ENCODE measurements around the gene MDFI. TPM values are rescaled to one million over a fixed set of nuclear protein-coding genes. Genes with fewer than 3 reads are reported as not detected.

MDFI gene
- polyA plus RNA-seq (2011; rRNA removed) (0.06 and 0.26 TPM in 2 replicates), polyA plus RNA-seq (2017; fragmentation: RNase III; extraction: RNeasy Plus Mini Kit Qiagen cat#74134 plus additional on column Dnase treatment) (0.21 to 0.30 TPM (median 0.28 TPM) in 3 replicates), polyA minus RNA-seq (2011; rRNA and poly(A)+ RNA removed) (0.50 and 0.88 TPM in 2 replicates)
- 0.29 and 0.48 TPM in 2 replicates for polyA plus RNA-seq (2012; cell fraction: cytosol; rRNA removed)
- 0.70 and 0.84 TPM in 2 replicates for polyA plus RNA-seq (2012; cell fraction: nucleus; rRNA removed)

DNA sequence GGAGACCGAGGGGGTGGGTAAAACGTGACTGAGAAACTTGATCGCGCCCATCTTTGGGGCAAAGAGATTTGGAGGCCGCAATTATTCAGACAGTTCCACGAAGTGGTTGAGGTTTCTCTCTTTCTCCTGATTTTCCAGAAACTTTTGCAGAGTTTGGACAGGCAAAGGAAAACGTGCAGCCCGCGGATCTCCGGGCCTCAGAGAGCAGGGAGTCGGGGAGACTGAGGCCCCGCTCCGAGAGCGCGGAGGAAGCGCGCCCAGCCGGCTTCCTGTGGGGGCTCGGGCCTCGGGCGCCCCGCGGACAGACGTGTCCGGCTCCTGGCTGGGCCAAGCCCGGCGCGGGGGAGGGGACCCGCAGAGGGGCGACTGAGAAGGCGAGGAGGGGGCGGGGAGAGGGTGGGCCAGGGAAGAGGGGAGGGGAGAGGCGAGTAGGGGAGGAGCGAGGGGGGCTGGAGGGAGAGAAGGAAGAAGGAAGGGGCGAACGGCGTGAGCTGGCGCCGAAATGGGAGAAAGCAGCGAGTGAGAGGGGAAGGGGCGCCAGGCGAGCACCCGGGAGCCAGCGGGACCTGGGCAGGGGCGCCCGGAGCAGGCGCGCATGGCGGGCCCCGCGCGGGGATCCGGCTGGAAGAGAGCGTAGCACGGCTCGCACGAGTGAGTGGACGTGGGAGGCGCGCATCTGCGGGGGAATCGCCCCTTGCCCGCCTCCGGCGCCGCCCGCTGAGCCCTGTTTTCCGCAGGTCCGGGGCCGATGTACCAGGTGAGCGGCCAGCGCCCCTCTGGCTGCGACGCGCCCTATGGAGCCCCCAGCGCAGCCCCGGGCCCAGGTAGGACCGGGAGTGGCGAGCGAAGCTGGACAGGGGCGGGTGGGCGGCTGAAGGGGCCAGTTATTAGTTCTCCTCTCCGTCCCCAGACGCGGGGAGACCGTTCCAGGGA, at the start of gene MDFI:
Gene MDFI, plus strand, starts transcription at position 467 of the 933 bp plus-strand sequence. Its CDS starts 282 bp downstream, at position 749.
- ChIA-PET POLR2A (no interaction called here), CTCF (no interaction called here)
- H3K9me3 ChIP-seq, result no peaks in the 10 kb centered on the region
- ATAC-seq (no peak), DNase-seq (ENCODE audit: low read depth in 1 of 2, low spot score in 1 of 2) (no peak), FAIRE-seq (no peak)
- no peak for TF ChIP-seq HDAC2 (IDR thresholded peaks at IDR 0.05)
- 0 out of 3 replicates have a peak, but pooled peaks cover 6% of the 10 kb centered on the region for H3K4me1 ChIP-seq
- 93% methylated on average over 58 of the region's 86 CpGs for WGBS (ENCODE audit: missing lambda C conversion rate)
- no peak within 1 kb of the TSS for H3K4me3 ChIP-seq
- peak within 1 kb of the TSS in 1 of 2 experiments; percentile 87; a peak in 3 of 6 replicates for H3K27ac ChIP-seq
- peak within 1 kb of the TSS; percentile 92 for H3K4me2 ChIP-seq

GRCh38 chr6:41589223-41589622, 49.0 kb upstream of the MDFI start:
- CTCF ChIA-PET, result interaction anchor here (1.1 to 17.1 kb wide), 7 partner anchors 8 to 222 kb away, joined by 3 to 181 read pairs (median 11); no protein-coding TSS in a partner anchor
- no peak for ATAC-seq

GRCh38 chr6:41589636-41590622, 48.3 kb upstream of the MDFI start:
- ChIA-PET POLR2A (no interaction called here), CTCF (interaction anchor here (1.1 to 17.1 kb wide), 12 partner anchors 9 to 222 kb away, joined by 3 to 181 read pairs (median 10); no protein-coding TSS in a partner anchor)
- 94% methylated on average over 23 of the region's 39 CpGs for WGBS (ENCODE audit: missing lambda C conversion rate)
- DNase-seq (ENCODE audit: low read depth in 1 of 2, low spot score in 1 of 2), result no peak
- no peak for ATAC-seq
- no peak overlapping the region for H3K4me2 ChIP-seq
- H3K4me3 ChIP-seq, result no peak overlapping the region
- H3K9me3 ChIP-seq, result no peaks in the 10 kb centered on the region
- FAIRE-seq, result no peak
- H3K4me1 ChIP-seq, result peaks cover 7% of the 10 kb centered on the region; the same call in 2 of the 3 replicates
- no peak overlapping the region for H3K27ac ChIP-seq
- no peak for TF ChIP-seq HMGXB4 (CRISPR knock-in tag; IDR thresholded peaks at IDR 0.05; ENCODE audit: borderline replicate concordance)
- TF ChIP-seq HOXB13 (CRISPR knock-in tag; IDR thresholded peaks at IDR 0.05; ENCODE audit: low read depth), result no peak
- no peak for TF ChIP-seq CHD2 (IDR thresholded peaks at IDR 0.05; ENCODE audit: low read length, partially characterized antibody)
- TF ChIP-seq EHMT2 (IDR thresholded peaks at IDR 0.05; ENCODE audit: low read depth), result no peak

More at GRCh38 chr6:41589223-41589622, 49.0 kb upstream of the MDFI start:
- POLR2A ChIA-PET, result no interaction called here
- Histone ChIP-seq H3K4me3 (no peak overlapping the region), H3K27ac (no peak overlapping the region), H3K9me3 (no peaks in the 10 kb centered on the region), H3K4me1 (peaks cover 14% of the 10 kb centered on the region; the same call in 2 of the 3 replicates), H3K4me2 (no peak overlapping the region)
- WGBS (ENCODE audit: missing lambda C conversion rate), result 100% methylated on average over 1 of the region's 4 CpGs
- no peak for FAIRE-seq
- no peak for DNase-seq (ENCODE audit: low read depth in 1 of 2, low spot score in 1 of 2)
- TF ChIP-seq HOXB5 (CRISPR knock-in tag; IDR thresholded peaks at IDR 0.05) (no peak), TP53 (CRISPR knock-in tag; IDR thresholded peaks at IDR 0.05) (no peak), ZSCAN20 (CRISPR knock-in tag; IDR thresholded peaks at IDR 0.05) (no peak), SREBF2 (IDR thresholded peaks at IDR 0.05) (no peak), KDM1A (IDR thresholded peaks at IDR 0.05; ENCODE audit: low read depth) (no peak), ZFP36 (IDR thresholded peaks at IDR 0.05; ENCODE audit: borderline replicate concordance, partially characterized antibody) (no peak), HOXB13 (CRISPR knock-in tag; IDR thresholded peaks at IDR 0.05; ENCODE audit: low read depth) (no peak), CBX8 (IDR thresholded peaks at IDR 0.05) (no peak), RNF2 (IDR thresholded peaks at IDR 0.05; ENCODE audit: borderline replicate concordance, low read depth) (no peak), CTCF (IDR thresholded peaks at IDR 0.05) (no peak), CEBPB (IDR thresholded peaks at IDR 0.05) (no peak), EHMT2 (IDR thresholded peaks at IDR 0.05; ENCODE audit: low read depth) (no peak)
- TF ChIP-seq, protein P1, sequence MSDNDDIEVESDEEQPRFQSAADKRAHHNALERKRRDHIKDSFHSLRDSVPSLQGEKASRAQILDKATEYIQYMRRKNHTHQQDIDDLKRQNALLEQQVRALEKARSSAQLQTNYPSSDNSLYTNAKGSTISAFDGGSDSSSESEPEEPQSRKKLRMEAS (IDR thresholded peaks at IDR 0.05), result no peak
- TF ChIP-seq, protein P2, sequence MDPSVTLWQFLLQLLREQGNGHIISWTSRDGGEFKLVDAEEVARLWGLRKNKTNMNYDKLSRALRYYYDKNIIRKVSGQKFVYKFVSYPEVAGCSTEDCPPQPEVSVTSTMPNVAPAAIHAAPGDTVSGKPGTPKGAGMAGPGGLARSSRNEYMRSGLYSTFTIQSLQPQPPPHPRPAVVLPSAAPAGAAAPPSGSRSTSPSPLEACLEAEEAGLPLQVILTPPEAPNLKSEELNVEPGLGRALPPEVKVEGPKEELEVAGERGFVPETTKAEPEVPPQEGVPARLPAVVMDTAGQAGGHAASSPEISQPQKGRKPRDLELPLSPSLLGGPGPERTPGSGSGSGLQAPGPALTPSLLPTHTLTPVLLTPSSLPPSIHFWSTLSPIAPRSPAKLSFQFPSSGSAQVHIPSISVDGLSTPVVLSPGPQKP (IDR thresholded peaks at IDR 0.05; ENCODE audit: low read depth, low read length), result no peak
